GM23338 (cell line): ENCODE measurements around the gene ISY1. TPM values are rescaled to one million over a fixed set of nuclear protein-coding genes. Genes with fewer than 3 reads are reported as not detected.
"Not testable (repeated sequence)": the region's sequence is repeated elsewhere in the genome, so short reads cannot be mapped to it uniquely, and the experiment has no call there.

Experiments used
- ATAC-seq: fragments of 200-7000 bp; cut with Tn5 transposase; 3 replicates; pipeline ENCODE4 v1.9.1; 2020
- DNase-seq: peaks from one replicate; pipeline ENCODE4 v3.0.0-alpha.2; 2015; ENCODE audit warnings: low spot score
- H2AFZ ChIP-seq: fragments of 200-600 bp; sonication (generic); 2 replicates; pipeline ENCODE4 v1.8.0; 2016; ENCODE audit warnings: antibody characterized with exemption, mild to moderate bottlenecking, moderate library complexity
- H3F3A ChIP-seq: fragments of 200-600 bp; sonication (generic); replicated peaks from 2 replicates; pipeline ENCODE4 v1.8.0; 2017; ENCODE audit warnings: antibody characterized with exemption, mixed run types, low read depth
- H3K27ac ChIP-seq: fragments of 200-600 bp; sonication (generic); 2 replicates; pipeline ENCODE4 v1.6.1; 2016; ENCODE audit warnings: low read depth
- H3K27me3 ChIP-seq: fragments of 200-600 bp; sonication (generic); 2 replicates; pipeline ENCODE4 v1.8.0; 2016; ENCODE audit warnings: mild to moderate bottlenecking, mixed run types, moderate library complexity; ENCODE audit not compliant: insufficient read depth
- H3K36me3 ChIP-seq: fragments of 200-600 bp; sonication (generic); 2 replicates; pipeline ENCODE4 v1.8.0; 2016; ENCODE audit warnings: mild to moderate bottlenecking; ENCODE audit not compliant: insufficient read depth
- H3K4me1 ChIP-seq: fragments of 200-600 bp; sonication (generic); 2 replicates; pipeline ENCODE4 v1.8.0; 2016; ENCODE audit warnings: mild to moderate bottlenecking, moderate library complexity; ENCODE audit not compliant: insufficient read depth
- H3K4me2 ChIP-seq: fragments of 200-600 bp; sonication (generic); 2 replicates; pipeline ENCODE4 v1.7.1; 2017; ENCODE audit warnings: mixed run types
- H3K4me3 ChIP-seq: fragments of 200-600 bp; sonication (generic); 2 replicates; pipeline ENCODE4 v1.6.1; 2016; ENCODE audit warnings: mixed run types
- H3K79me2 ChIP-seq: fragments of 200-600 bp; sonication (generic); replicated peaks from 2 replicates; pipeline ENCODE4 v1.8.0; 2017; ENCODE audit warnings: mild to moderate bottlenecking; ENCODE audit not compliant: insufficient read depth
- H3K9me2 ChIP-seq: fragments of 200-600 bp; sonication (generic); 2 replicates; pipeline ENCODE4 v1.8.0; 2017; ENCODE audit not compliant: insufficient read depth
- H4K20me1 ChIP-seq: fragments of 200-600 bp; sonication (generic); replicated peaks from 2 replicates; pipeline ENCODE4 v1.8.0; 2017; ENCODE audit warnings: mild to moderate bottlenecking; ENCODE audit not compliant: insufficient read depth
- H3K27ac Mint-ChIP-seq: 2 replicates; pipeline ENCODE4 v1.8.0; 2020; ENCODE audit warnings: inconsistent platforms, mild to moderate bottlenecking, moderate library complexity, mixed read lengths
- H3K27me3 Mint-ChIP-seq: 3 replicates; pipeline ENCODE4 v1.8.0; 2022; ENCODE audit warnings: low read depth, mild to moderate bottlenecking, moderate library complexity, mixed read lengths, inconsistent platforms; ENCODE audit not compliant: insufficient read depth, poor library complexity
- H3K36me3 Mint-ChIP-seq: 3 replicates; pipeline ENCODE4 v1.8.0; 2021; ENCODE audit warnings: low read depth, mild to moderate bottlenecking, inconsistent platforms, moderate library complexity, mixed read lengths
- H3K4me1 Mint-ChIP-seq: 3 replicates; pipeline ENCODE4 v1.8.0; 2020; ENCODE audit warnings: mild to moderate bottlenecking, inconsistent platforms, mixed read lengths
- H3K4me3 Mint-ChIP-seq: 3 replicates; pipeline ENCODE4 v1.8.0; 2021; ENCODE audit warnings: moderate library complexity, mild to moderate bottlenecking, inconsistent platforms, mixed read lengths
- H3K9me3 Mint-ChIP-seq: 3 replicates; pipeline ENCODE4 v1.8.0; 2020; ENCODE audit warnings: moderate library complexity, mild to moderate bottlenecking, inconsistent platforms, mixed read lengths
- ETS1 ChIP-seq: IDR thresholded peaks from 2 replicates; pipeline ENCODE4 v1.6.1; 2016; ENCODE audit warnings: antibody characterized with exemption
- EZH2 ChIP-seq: fragments of 200-600 bp; sonication (generic); IDR thresholded peaks from one replicate; pipeline ENCODE4 v1.8.0; 2017; ENCODE audit warnings: antibody characterized with exemption, mild to moderate bottlenecking, low read depth; ENCODE audit not compliant: unreplicated experiment
- EZH2phosphoT487 ChIP-seq: fragments of 200-600 bp; sonication (generic); IDR thresholded peaks from one replicate; pipeline ENCODE4 v1.8.1; 2018; ENCODE audit warnings: antibody characterized with exemption; ENCODE audit not compliant: unreplicated experiment
- JUNB ChIP-seq: IDR thresholded peaks from one replicate; pipeline ENCODE4 v1.6.1; 2016; ENCODE audit warnings: antibody characterized with exemption; ENCODE audit not compliant: unreplicated experiment
- NANOG ChIP-seq: IDR thresholded peaks from 2 replicates; pipeline ENCODE4 v1.6.1; 2016; ENCODE audit warnings: antibody characterized with exemption, borderline replicate concordance
- REST ChIP-seq: IDR thresholded peaks from one replicate; pipeline ENCODE4 v1.6.1; 2018; ENCODE audit warnings: antibody characterized with exemption; ENCODE audit not compliant: unreplicated experiment
- STAT1 ChIP-seq: IDR thresholded peaks from one replicate; pipeline ENCODE4 v1.6.1; 2016; ENCODE audit warnings: antibody characterized with exemption; ENCODE audit not compliant: unreplicated experiment
- ZNF462 ChIP-seq: fragments of 250-450 bp; sonication (Bioruptor Pico); IDR thresholded peaks from 2 replicates; pipeline ENCODE4 v1.5.0; 2020; ENCODE audit warnings: mild to moderate bottlenecking, moderate library complexity
- polyA plus RNA-seq: library from polyadenylated mRNA; unstranded; fragments of >200 nt; fragmentation: Nextera tagmentation; extraction: Ambion mirVana; gene quantifications from 2 replicates; pipeline ENCODE4 v1.2.1, GENCODE V29; 2016
- total RNA-seq: library from RNA; depleted of rRNA; stranded (reverse); fragments of >200 nt; shearing (Covaris generic); gene quantifications from 2 replicates; pipeline ENCODE4 v1.2.3, GENCODE V29; 2014

The ISY1 gene
- total and polyA plus RNA-seq, 2 experiments from 2014 or later = 11.3 to 23.6 TPM

GRCh38 chr3:129166579-129167332 lies 5.9 kb upstream of the ISY1 start:
- H3K4me3 ChIP-seq = no peak overlapping the region
- H3K9me3 Mint-ChIP-seq = no peaks in the 10 kb centered on the region
- peaks cover 10% of the 10 kb centered on the region for H3K27me3 Mint-ChIP-seq
- no peak overlapping the region for H3K27ac Mint-ChIP-seq
- H3K36me3 Mint-ChIP-seq = peaks cover 58% of the 10 kb centered on the region
- H3K4me2 ChIP-seq = no peak overlapping the region
- no peaks in the 10 kb centered on the region for H3K27me3 ChIP-seq
- peaks cover 46% of the 10 kb centered on the region for H4K20me1 ChIP-seq
- peaks cover 61% of the 10 kb centered on the region for H3F3A ChIP-seq
- ATAC-seq = no peak
- TF ChIP-seq ETS1 (no peak), NANOG (no peak), ZNF462 (CRISPR knock-in tag) (no peak), JUNB (no peak), EZH2 (no peak), STAT1 (no peak), EZH2phosphoT487 (no peak), REST (no peak)
- H3K4me1 Mint-ChIP-seq = peaks cover 10% of the 10 kb centered on the region
- H3K4me3 Mint-ChIP-seq = no peak overlapping the region
- no peak overlapping the region for H2AFZ ChIP-seq
- peaks cover 36% of the 10 kb centered on the region for H3K79me2 ChIP-seq
- DNase-seq = no peak
- H3K27ac ChIP-seq = no peak overlapping the region
- H3K36me3 ChIP-seq = peaks cover 50% of the 10 kb centered on the region
- H3K9me2 ChIP-seq = no peaks in the 10 kb centered on the region
- H3K4me1 ChIP-seq = peaks cover 5% of the 10 kb centered on the region; the same call in 1 of the 2 replicates

GRCh38 chr3:129165594-129165993 lies 4.7 kb upstream of the ISY1 start:
- H3K27ac Mint-ChIP-seq, H3K9me3 Mint-ChIP-seq, H3K4me1 Mint-ChIP-seq, H3K9me2 ChIP-seq, ATAC-seq, H3K27ac ChIP-seq, H3K4me1 ChIP-seq, DNase-seq, H3K4me3 ChIP-seq, H3K27me3 ChIP-seq, H3K4me3 Mint-ChIP-seq, H2AFZ ChIP-seq, H3K4me2 ChIP-seq: not testable (repeated sequence)
- Mint-ChIP-seq H3K36me3 (peaks cover 46% of the 10 kb centered on the region), H3K27me3 (peaks cover 18% of the 10 kb centered on the region)
- Histone ChIP-seq H4K20me1 (peaks cover 34% of the 10 kb centered on the region), H3K79me2 (peaks cover 24% of the 10 kb centered on the region), H3F3A (peaks cover 52% of the 10 kb centered on the region), H3K36me3 (peaks cover 39% of the 10 kb centered on the region)
